DOHH2 (cell line): ENCODE data around the gene ATP6V0D1.

Experiments used
- EZH2phosphoT487 ChIP-seq: fragments of 200-600 bp; sonication (generic); IDR thresholded peaks from 2 replicates; pipeline ENCODE4 v1.6.1; 2017; ENCODE audit warnings: borderline replicate concordance, mild to moderate bottlenecking, antibody characterized with exemption, low read length, moderate library complexity, mixed read lengths
- TF ChIP-seq, protein P1 (sequence below): fragments of 200-600 bp; sonication (generic); IDR thresholded peaks from one replicate; pipeline ENCODE4 v1.5.1; 2014; ENCODE audit warnings: antibody characterized with exemption, mild to moderate bottlenecking, low read depth, low read length; ENCODE audit not compliant: poor library complexity, severe bottlenecking

DNA sequence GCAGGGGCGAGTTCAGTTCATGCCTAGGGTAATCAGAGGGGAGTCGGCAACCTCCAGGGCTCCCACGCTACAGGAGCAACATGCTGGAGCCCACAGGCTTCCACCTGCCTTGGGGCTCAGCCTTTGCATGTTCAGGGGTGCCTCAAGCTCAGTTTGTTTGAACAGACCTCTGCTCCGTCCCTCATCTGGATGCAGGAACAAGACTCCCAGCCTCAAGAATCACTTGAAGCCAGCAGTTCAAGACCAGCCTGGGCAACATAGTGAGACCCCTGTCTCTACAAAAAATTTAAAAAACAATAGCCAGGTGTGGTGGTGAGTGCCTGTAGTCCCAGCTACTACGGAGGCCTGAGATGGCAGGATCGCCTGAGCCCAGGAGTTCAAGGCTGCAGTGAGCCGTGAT, 54.9 kb downstream of the ATP6V0D1 start:
- TF ChIP-seq EZH2phosphoT487, result no peak
- TF ChIP-seq, protein P1, sequence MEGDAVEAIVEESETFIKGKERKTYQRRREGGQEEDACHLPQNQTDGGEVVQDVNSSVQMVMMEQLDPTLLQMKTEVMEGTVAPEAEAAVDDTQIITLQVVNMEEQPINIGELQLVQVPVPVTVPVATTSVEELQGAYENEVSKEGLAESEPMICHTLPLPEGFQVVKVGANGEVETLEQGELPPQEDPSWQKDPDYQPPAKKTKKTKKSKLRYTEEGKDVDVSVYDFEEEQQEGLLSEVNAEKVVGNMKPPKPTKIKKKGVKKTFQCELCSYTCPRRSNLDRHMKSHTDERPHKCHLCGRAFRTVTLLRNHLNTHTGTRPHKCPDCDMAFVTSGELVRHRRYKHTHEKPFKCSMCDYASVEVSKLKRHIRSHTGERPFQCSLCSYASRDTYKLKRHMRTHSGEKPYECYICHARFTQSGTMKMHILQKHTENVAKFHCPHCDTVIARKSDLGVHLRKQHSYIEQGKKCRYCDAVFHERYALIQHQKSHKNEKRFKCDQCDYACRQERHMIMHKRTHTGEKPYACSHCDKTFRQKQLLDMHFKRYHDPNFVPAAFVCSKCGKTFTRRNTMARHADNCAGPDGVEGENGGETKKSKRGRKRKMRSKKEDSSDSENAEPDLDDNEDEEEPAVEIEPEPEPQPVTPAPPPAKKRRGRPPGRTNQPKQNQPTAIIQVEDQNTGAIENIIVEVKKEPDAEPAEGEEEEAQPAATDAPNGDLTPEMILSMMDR, result no peak
